Endothelial cell of umbilical vein (primary cell): ENCODE results near the gene ADARB2. TPM values are rescaled to one million over a fixed set of nuclear protein-coding genes. Genes with fewer than 3 reads are reported as not detected.

Experiments used
- BruUV-seq: library from RNA; stranded (reverse); fragments of 400-500 nt; replicated peaks from 2 replicates; lab custom pipeline; 2021; lab: Mats Ljungman, UMichigan
- CTCF ChIA-PET: fragments of 300-600, 350-600 bp; sonication (Branson Sonifier 250); formaldehyde crosslinking; loops from one replicate; lab custom pipeline; 2021; ENCODE audit warnings: antibody characterized with exemption, inconsistent platforms; lab: Charles Lee
- POLR2A ChIA-PET: fragments of 300-600, 350-600 bp; sonication (Branson Sonifier 250); formaldehyde crosslinking; loops from one replicate; lab custom pipeline; 2021; ENCODE audit warnings: antibody characterized with exemption, inconsistent platforms; lab: Charles Lee
- DNase-seq: peaks from one replicate; pipeline ENCODE4 v3.0.0-alpha.2; 2011; ENCODE audit warnings: low read depth, low spot score
- FAIRE-seq: peaks from 2 replicates; lab custom pipeline; 2011; peaks lifted over from hg19 to GRCh38; lab: Jason Lieb, UNC
- H2AFZ ChIP-seq: 2 replicates; pipeline ENCODE4 v1.6.0; 2012; ENCODE audit warnings: low read depth, low read length, control low read depth, inconsistent platforms
- H3K27ac ChIP-seq: 2 replicates; pipeline ENCODE4 v1.5.1; 2011; ENCODE audit warnings: low read depth, mild to moderate bottlenecking, control low read depth, low read length, moderate library complexity; ENCODE audit not compliant: insufficient read depth
- H3K27me3 ChIP-seq, 2 experiments: 2 replicates each; pipeline versions ENCODE4 v1.6.0 to v1.6.1; 2011; ENCODE audit warnings: low read length in 2 of 2, mixed read lengths in 1 of 2; ENCODE audit not compliant: control insufficient read depth in 2 of 2, insufficient read depth in 2 of 2
- H3K36me3 ChIP-seq, 2 experiments: 2 replicates in 1 of 2; 3 replicates in 1 of 2; pipeline ENCODE4 v1.5.1; 2011; ENCODE audit warnings: low read length in 2 of 2, mild to moderate bottlenecking in 1 of 2, moderate library complexity in 1 of 2; ENCODE audit not compliant: control insufficient read depth in 2 of 2, insufficient read depth in 2 of 2; ENCODE audit errors: extremely low read depth in 1 of 2
- H3K4me1 ChIP-seq: 3 replicates; pipeline ENCODE4 v1.5.1; 2011; ENCODE audit warnings: mild to moderate bottlenecking, low read length; ENCODE audit not compliant: control insufficient read depth, insufficient read depth; ENCODE audit errors: extremely low read depth
- H3K4me2 ChIP-seq: 2 replicates; pipeline ENCODE4 v1.6.1; 2011; ENCODE audit warnings: low read length, control low read depth, mixed read lengths; ENCODE audit not compliant: insufficient read depth
- H3K4me3 ChIP-seq, 3 experiments: fragments of 200-600 bp in 1 of 3; sonication (generic), shearing (Covaris generic) in 1 of 3; replicated peaks in 1 of 3; 2 replicates each; pipeline ENCODE4 v1.5.1; 2011 to 2016; ENCODE audit warnings: control low read depth in 3 of 3, low read length in 3 of 3, mild to moderate bottlenecking in 2 of 3, inconsistent platforms in 1 of 3, low read depth in 1 of 3, moderate library complexity in 1 of 3; ENCODE audit not compliant: insufficient read depth in 1 of 3
- H3K79me2 ChIP-seq: 2 replicates; pipeline ENCODE4 v1.6.0; 2012; ENCODE audit warnings: low read length, inconsistent platforms; ENCODE audit not compliant: control insufficient read depth, insufficient read depth
- H3K9ac ChIP-seq: replicated peaks from 2 replicates; pipeline ENCODE3; 2011; ENCODE audit warnings: low read length, control low read depth; ENCODE audit not compliant: insufficient read depth; ENCODE audit errors: extremely low read depth
- H3K9me1 ChIP-seq: replicated peaks from 3 replicates; pipeline ENCODE4 v1.6.0; 2011; ENCODE audit warnings: mild to moderate bottlenecking, low read length; ENCODE audit not compliant: control insufficient read depth, insufficient read depth; ENCODE audit errors: extremely low read depth
- H3K9me3 ChIP-seq: replicated peaks from 2 replicates; pipeline ENCODE4 v1.5.1; 2012; ENCODE audit warnings: low read length, inconsistent platforms; ENCODE audit not compliant: control insufficient read depth, insufficient read depth
- H4K20me1 ChIP-seq: replicated peaks from 2 replicates; pipeline ENCODE3; 2011; ENCODE audit warnings: mild to moderate bottlenecking, low read length; ENCODE audit not compliant: control insufficient read depth, insufficient read depth; ENCODE audit errors: extremely low read depth
- CTCF ChIP-seq, 2 donors: IDR thresholded peaks; 1 replicate in 1 of 2; 2 replicates in 1 of 2; pipeline ENCODE4 v1.5.1; 2011; ENCODE audit warnings: low read length in 2 of 2, mild to moderate bottlenecking in 2 of 2, moderate library complexity in 2 of 2, control low read depth in 1 of 2, inconsistent platforms in 1 of 2, low read depth in 1 of 2; ENCODE audit not compliant: insufficient read depth in 1 of 2; ENCODE audit errors: extremely low read depth in 1 of 2
- EZH2 ChIP-seq: IDR thresholded peaks from 2 replicates; pipeline ENCODE4 v1.6.1; 2012; ENCODE audit warnings: borderline replicate concordance, low read depth, mild to moderate bottlenecking, moderate library complexity, low read length, inconsistent platforms; ENCODE audit not compliant: severe bottlenecking
- FOS ChIP-seq: IDR thresholded peaks from 2 replicates; pipeline ENCODE4 v1.6.1; 2011; ENCODE audit warnings: mild to moderate bottlenecking, low read length, moderate library complexity, borderline replicate concordance; ENCODE audit not compliant: insufficient read depth
- GATA2 ChIP-seq: IDR thresholded peaks from 2 replicates; pipeline ENCODE4 v1.7.0; 2011; ENCODE audit warnings: low read depth, mild to moderate bottlenecking, moderate library complexity, mixed read lengths, low read length; ENCODE audit not compliant: insufficient read length, insufficient read depth
- JUN ChIP-seq: IDR thresholded peaks from 2 replicates; pipeline ENCODE4 v1.6.1; 2011; ENCODE audit warnings: borderline replicate concordance, low read depth; ENCODE audit not compliant: insufficient read length, insufficient read depth
- MAX ChIP-seq: IDR thresholded peaks from 2 replicates; pipeline ENCODE4 v1.6.1; 2011; ENCODE audit not compliant: insufficient read depth, insufficient read length
- MYC ChIP-seq: IDR thresholded peaks from one replicate; pipeline ENCODE4 v1.6.1; 2011; ENCODE audit warnings: mild to moderate bottlenecking, low read depth, low read length
- POLR2A ChIP-seq: IDR thresholded peaks from 2 replicates; pipeline ENCODE4 v1.6.1; 2012; ENCODE audit warnings: low read depth, mild to moderate bottlenecking, control low read depth, low read length
- POLR2AphosphoS5 ChIP-seq: IDR thresholded peaks from 2 replicates; pipeline ENCODE4 v1.6.1; 2012; ENCODE audit warnings: low read depth, mild to moderate bottlenecking, control low read depth, low read length, moderate library complexity; ENCODE audit not compliant: insufficient read depth
- dilution Hi-C: fragments of 300-500 bp; cut with MboI; formaldehyde crosslinking; loops from one replicate; pipeline ENCODE4 v1.15.0; 2019; ENCODE audit warnings: low sequenced_read_pairs; ENCODE audit not compliant: extremely low pct_ligation_motif_present
- intact Hi-C: fragments of 100-400 bp; cut with micrococcal nuclease; formaldehyde crosslinking; loops from one replicate; pipeline ENCODE4 v1.10.0; 2022
- polyA plus RNA-seq, 4 experiments: library from polyadenylated mRNA; depleted of rRNA in 3 of 4; stranded (reverse) in 3 of 4; unstranded in 1 of 4; fragments of >200 nt; gene quantifications; 2 replicates each; pipeline versions ENCODE4 v1.2.1 to v1.2.3, GENCODE V29; 2011 to 2012; ENCODE audit warnings: missing spikeins in 1 of 4
- total RNA-seq: library from RNA; stranded (reverse); gene quantifications from 2 replicates; pipeline ENCODE4 v1.2.3, GENCODE V29; 2021

The ADARB2 gene
- total and polyA plus RNA-seq, 2 donors (not counting 3 experiments of a cell fraction or from before 2014, with no cell fraction given): not detected

- intact Hi-C loops (no loop called here), dilution Hi-C loops (no loop called here)
- Histone ChIP-seq H3K9me1 (no peaks in the 10 kb centered on the region), H3K36me3 (no peaks in the 10 kb centered on the region), H4K20me1 (no peaks in the 10 kb centered on the region), H3K4me2 (no peak overlapping the region), H3K27me3 (no peaks in the 10 kb centered on the region), H2AFZ (no peak overlapping the region), H3K9ac (no peak overlapping the region), H3K4me1 (no peaks in the 10 kb centered on the region), H3K4me3 (no peak overlapping the region), H3K9me3 (peaks cover 2% of the 10 kb centered on the region), H3K27ac (no peak overlapping the region), H3K79me2 (no peaks in the 10 kb centered on the region)
- no TSS peak for BruUV-seq
- ChIA-PET CTCF (no interaction called here), POLR2A (no interaction called here)
- DNase-seq (no peak), FAIRE-seq (no peak)
- TF ChIP-seq GATA2 (no peak), MYC (no peak), POLR2AphosphoS5 (no peak), MAX (no peak), CTCF (IDR thresholded peaks at IDR 0.05; ENCODE audit: extremely low read depth in 1 of 2, insufficient read depth in 1 of 2, low read depth in 1 of 2, low read length in 2 of 2) (no peak), POLR2A (no peak), FOS (no peak), JUN (no peak), EZH2 (no peak)
Observed at GRCh38 chr10:1573981-1574380, 163.3 kb downstream of the ADARB2 start.
